ENCODE measurements around the gene MCF2L2. TPM values are rescaled to one million over a fixed set of nuclear protein-coding genes. Genes with fewer than 3 reads are reported as not detected.
A peak's percentile ranks its signal among the peaks of the same experiment; 100 is the strongest.

The MCF2L2 gene
- total RNA-seq, 1 donor from 2014 or later, result 0.84 TPM

GRCh38 chr3:183193762-183194689 is 234.4 kb downstream of the MCF2L2 start:
- Histone ChIP-seq H3K27me3 (ENCODE audit: control insufficient read depth, insufficient read depth, low read length) (no peaks in the 10 kb centered on the region), H3K36me3 (ENCODE audit: control insufficient read depth, insufficient read depth, low read length) (no peaks in the 10 kb centered on the region), H3K4me3 (ENCODE audit: low read depth, low read length) (no peak overlapping the region)
- TF ChIP-seq CTCF (IDR thresholded peaks at IDR 0.05; ENCODE audit: insufficient read depth, low read length, poor library complexity, severe bottlenecking), result no peak
- no peak for DNase-seq (ENCODE audit: low read depth)

GRCh38 chr3:183192650-183193300 is 235.6 kb downstream of the MCF2L2 start:
- TF ChIP-seq CTCF (IDR thresholded peaks at IDR 0.05; ENCODE audit: insufficient read depth, low read length, poor library complexity, severe bottlenecking), result no peak
- H3K4me3 ChIP-seq (ENCODE audit: low read depth, low read length), result no peak overlapping the region
- no peaks in the 10 kb centered on the region for H3K27me3 ChIP-seq (ENCODE audit: control insufficient read depth, insufficient read depth, low read length)
- DNase-seq (ENCODE audit: low read depth), result no peak
- H3K36me3 ChIP-seq (ENCODE audit: control insufficient read depth, insufficient read depth, low read length), result no peaks in the 10 kb centered on the region

- Histone ChIP-seq H3K27me3 (ENCODE audit: control insufficient read depth, insufficient read depth, low read length) (no peaks in the 10 kb centered on the region), H3K36me3 (ENCODE audit: control insufficient read depth, insufficient read depth, low read length) (no peaks in the 10 kb centered on the region), H3K4me3 (ENCODE audit: low read depth, low read length) (no peak overlapping the region)
- TF ChIP-seq CTCF (IDR thresholded peaks at IDR 0.05; ENCODE audit: insufficient read depth, low read length, poor library complexity, severe bottlenecking), result no peak
- no peak for DNase-seq (ENCODE audit: low read depth)
Observed at GRCh38 chr3:183189641-183190040, 238.8 kb downstream of the MCF2L2 start.

GRCh38 chr3:183188895-183189462 is 239.4 kb downstream of the MCF2L2 start:
- peak; percentile 25 for TF ChIP-seq CTCF (IDR thresholded peaks at IDR 0.05; ENCODE audit: insufficient read depth, low read length, poor library complexity, severe bottlenecking)

GRCh38 chr3:183185696-183186095 is 242.7 kb downstream of the MCF2L2 start:
- Histone ChIP-seq H3K4me3 (ENCODE audit: low read depth, low read length) (no peak overlapping the region), H3K36me3 (ENCODE audit: control insufficient read depth, insufficient read depth, low read length) (no peaks in the 10 kb centered on the region), H3K27me3 (ENCODE audit: control insufficient read depth, insufficient read depth, low read length) (peaks cover under 1% of the 10 kb centered on the region)
- DNase-seq (ENCODE audit: low read depth), result peak; percentile 26
- TF ChIP-seq CTCF (IDR thresholded peaks at IDR 0.05; ENCODE audit: insufficient read depth, low read length, poor library complexity, severe bottlenecking), result no peak

More at GRCh38 chr3:183188895-183189462, 239.4 kb downstream of the MCF2L2 start:
- DNase-seq (ENCODE audit: low read depth), result no peak
- no peak overlapping the region for H3K4me3 ChIP-seq (ENCODE audit: low read depth, low read length)
- H3K27me3 ChIP-seq (ENCODE audit: control insufficient read depth, insufficient read depth, low read length), result no peaks in the 10 kb centered on the region
- no peaks in the 10 kb centered on the region for H3K36me3 ChIP-seq (ENCODE audit: control insufficient read depth, insufficient read depth, low read length)

Measured in kidney epithelial cell (primary cell).